AG08395 (cell line): ENCODE measurements around the gene TUBE1.
"Not testable (repeated sequence)": the region's sequence is repeated elsewhere in the genome, so short reads cannot be mapped to it uniquely, and the experiment has no call there.

Experiments used
- DNase-seq: peaks from one replicate; pipeline ENCODE4 v3.0.0; 2012; ENCODE audit warnings: mixed read lengths, low spot score

TUBE1 gene

DNA sequence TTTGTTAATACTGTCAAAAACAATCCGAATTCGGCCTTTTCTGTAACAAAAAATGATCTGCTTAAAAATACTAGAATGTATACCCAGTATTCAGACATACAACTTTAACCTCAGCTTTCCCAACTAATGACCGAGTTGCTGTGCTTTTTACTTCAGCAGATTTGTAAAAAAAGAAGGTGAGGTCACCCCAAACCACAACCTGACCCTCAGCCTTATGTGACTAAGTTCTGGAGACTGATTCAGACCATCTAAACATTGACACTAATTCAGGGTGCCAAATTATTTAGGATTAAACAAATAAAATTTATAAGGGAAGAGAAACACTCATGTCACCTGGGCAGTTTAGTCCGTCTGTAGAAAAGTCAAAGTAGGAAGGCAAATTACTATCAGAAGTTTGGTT is 25.7 kb downstream of the TUBE1 start:
- DNase-seq = no peak

DNA sequence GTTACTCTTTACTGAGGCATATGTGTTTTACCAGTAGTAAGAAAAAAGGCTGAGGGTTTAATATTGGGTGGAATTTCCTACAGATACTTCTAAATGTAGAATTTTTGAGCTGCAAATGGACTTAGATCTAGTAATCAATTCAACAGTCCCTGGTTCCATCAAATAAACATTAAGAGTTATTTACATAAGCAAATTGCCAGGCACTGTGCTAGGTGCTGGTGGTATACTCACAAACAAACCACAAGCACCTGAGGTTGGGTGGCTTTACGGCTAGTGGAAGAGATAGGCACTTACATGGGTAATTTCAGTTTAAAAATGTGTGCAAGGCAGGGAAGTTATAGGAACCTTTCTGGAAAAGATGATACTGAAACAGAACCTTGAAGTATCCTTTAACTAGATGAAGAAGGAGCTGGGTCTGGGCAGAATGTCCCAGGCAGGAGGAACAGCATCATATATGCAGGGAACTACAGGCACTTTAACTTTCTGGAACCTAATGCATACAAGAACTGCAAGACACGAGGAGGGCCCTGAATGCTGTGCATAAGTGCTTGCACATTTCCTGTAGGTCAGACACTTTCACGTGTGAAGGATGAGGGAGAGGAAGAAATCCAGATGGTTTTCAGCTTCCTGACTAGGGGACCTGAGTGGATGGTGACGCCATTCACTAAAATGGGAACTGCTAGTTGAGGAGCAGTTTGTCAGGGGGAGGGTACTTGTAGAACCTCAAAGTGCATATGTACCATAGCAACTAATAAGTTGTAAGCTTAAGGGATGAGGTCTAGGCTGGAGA is 28.8 kb downstream of the TUBE1 start:
- DNase-seq = no peak

- no peak for DNase-seq
Observed at GRCh38 chr6:112054555-112055190, 32.6 kb downstream of the TUBE1 start.

GRCh38 chr6:112054001-112054400 is 33.3 kb downstream of the TUBE1 start, which contains the start of gene CCN6:
CCN6 (plus strand) TSS chr6:112054104; CDS start chr6:112054358, 254 bp downstream.
- no peak for DNase-seq

- not testable (repeated sequence) for DNase-seq
Observed at GRCh38 chr6:112051251-112051740, 36.0 kb downstream of the TUBE1 start.

GRCh38 chr6:112050429-112050828 is 36.9 kb downstream of the TUBE1 start:
- DNase-seq = no peak

DNA sequence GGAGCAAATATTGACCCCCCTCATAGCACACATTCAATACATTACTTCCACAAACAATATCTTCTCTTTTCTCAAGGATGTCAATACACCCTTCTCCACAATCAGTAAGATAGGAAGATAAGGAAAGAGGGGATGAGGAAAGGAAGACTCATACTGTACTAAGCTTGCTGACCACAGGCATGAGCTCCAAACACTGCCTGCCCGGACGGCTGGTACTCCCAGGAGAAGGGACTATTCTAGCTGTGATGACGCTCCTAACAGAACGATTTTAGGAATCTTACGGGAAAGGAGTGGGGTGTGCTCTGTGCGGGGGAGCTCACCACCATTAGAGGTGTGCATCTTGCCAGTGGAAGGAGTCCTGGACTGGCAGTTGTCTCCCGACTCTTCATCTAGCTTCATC is 37.3 kb downstream of the TUBE1 start:
- no peak for DNase-seq

- no peak for DNase-seq
Observed at GRCh38 chr6:112049026-112049799, 38.1 kb downstream of the TUBE1 start.

DNA sequence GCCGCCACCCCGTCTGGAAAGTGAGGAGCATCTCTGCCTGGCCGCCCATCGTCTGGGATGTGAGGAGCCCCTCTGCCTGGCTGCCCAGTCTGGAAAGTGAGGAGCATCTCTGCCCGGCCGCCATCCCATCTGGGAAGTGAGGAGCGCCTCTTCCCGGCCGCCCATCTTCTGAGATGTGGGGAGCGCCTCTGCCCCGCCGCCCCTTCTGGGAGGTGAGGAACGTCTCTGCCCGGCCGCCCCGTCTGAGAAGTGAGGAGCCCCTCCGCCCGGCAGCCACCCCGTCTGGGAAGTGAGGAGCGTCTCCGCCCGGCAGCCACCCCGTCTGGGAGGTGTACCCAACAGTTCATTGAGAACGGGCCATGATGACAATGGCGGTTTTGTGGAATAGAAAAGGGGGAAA is 39.8 kb downstream of the TUBE1 start:
- not testable (repeated sequence) for DNase-seq

DNA sequence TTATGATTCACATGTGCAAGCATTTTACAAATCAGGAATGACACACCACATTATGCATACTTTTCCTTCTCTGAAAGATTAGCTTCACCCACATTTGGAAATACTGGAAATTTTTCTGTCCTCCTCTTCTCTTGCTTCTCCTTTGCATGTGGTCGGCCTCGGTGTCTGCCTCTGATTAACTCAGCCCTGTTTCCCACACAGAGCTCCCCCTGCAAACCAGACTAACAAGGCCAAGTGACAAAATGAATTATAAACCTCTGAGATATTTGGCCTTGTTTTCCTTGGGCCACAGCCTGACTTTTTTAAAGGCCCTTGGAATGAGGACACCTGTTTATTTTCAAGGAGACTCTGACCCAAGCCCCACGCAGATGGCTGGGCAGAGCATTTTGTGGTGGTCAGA is 42.4 kb downstream of the TUBE1 start:
- peak; percentile 83 for DNase-seq

DNA sequence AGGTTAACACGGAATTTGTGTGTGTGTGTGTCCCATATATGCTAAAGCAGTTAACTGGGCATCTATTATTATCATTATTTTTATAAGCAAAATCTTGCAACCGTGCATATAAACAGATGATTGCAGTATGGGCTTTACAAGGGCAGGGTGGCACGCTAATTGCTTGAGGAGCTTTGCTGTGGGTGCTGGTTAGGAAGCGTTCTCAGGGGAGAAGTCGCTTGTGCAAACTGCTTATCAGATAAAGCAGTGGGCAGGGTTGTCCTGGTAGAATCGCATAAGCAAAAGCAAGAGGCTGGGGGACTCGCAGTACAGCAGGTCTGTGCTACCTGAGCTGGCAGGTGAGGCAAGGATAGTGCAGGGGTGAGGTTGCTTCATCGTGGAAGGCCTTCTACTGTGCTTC is 43.1 kb downstream of the TUBE1 start:
- no peak for DNase-seq

- DNase-seq = peak; percentile 87
Observed at GRCh38 chr6:112043032-112044007, 44.0 kb downstream of the TUBE1 start.

GRCh38 chr6:112041535-112041934 is 45.7 kb downstream of the TUBE1 start:
- DNase-seq = no peak

DNA sequence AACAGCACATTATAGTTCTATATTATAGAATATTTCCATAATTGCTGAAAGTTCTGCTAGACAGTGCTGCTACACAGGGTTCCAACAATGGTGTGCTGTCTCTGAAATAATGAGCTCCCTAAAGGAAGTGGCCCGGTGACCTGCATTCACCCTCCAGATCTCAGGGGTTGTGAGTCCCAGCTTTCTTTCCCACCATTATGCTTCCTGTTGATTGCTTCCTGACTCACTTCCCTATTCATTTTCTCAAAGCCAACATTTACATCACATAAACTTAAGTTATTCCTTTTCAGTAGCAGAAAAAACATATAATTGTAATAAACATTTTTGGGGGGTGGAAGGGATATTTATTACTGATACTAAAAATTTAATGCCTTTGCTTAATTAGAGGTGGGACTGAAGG is 46.3 kb downstream of the TUBE1 start:
- no peak for DNase-seq

- DNase-seq = no peak
Observed at GRCh38 chr6:112039431-112039770, 47.9 kb downstream of the TUBE1 start.

DNA sequence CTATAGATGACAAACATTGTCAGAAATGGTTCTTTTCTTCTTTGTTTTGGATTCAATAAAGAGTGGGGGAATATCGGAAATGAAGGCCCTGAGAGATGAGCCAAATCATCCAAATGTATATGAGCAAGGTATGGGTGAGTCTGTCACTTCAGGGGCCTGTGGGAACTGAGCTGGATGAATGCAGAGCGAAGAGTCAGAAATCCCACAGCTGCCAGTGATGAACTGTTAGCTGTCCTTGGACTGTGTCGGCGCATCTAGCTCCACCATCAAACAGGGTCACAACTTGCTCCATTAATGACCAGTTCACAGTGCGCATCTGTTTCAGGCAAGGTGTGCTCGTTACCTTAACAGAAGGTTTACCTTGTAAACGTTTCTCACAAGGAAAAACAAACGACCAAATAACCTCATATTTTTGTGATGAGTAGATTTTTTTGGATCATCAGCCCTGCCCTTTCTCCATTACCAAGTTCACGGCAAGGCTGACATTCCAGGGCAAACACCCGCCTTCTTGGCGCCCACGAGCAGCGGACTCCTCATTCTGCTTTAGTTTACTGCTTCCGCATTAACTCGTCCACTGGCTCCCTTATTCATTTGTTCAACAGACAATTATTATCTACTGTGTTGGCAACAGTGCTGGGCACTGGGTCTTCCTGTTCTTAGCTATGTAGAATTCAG is 48.4 kb downstream of the TUBE1 start:
- no peak for DNase-seq

GRCh38 chr6:112038268-112038667 is 49.0 kb downstream of the TUBE1 start:
- no peak for DNase-seq

DNA sequence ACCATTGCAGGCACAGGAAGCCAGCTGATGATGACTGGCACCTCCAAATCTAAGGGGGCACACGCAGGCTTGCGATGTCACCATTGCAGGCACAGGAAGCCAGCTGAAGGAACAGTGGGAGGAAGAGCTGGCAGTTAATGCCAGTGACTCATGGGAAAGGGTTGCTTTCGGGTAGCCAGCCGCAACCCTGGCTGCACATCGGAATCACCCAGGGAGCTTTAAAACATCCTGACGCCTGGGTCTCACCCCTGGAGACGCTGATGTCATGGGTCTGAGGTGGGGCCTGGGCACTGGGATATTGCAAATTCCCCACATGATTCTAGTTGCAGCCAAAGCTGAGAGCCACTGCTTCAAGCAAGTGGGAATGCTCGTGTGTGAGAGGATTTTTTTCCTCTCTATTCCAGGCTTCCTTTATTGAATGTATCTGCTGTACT is 49.5 kb downstream of the TUBE1 start:
- peak; percentile 96 for DNase-seq

- no peak for DNase-seq
Observed at GRCh38 chr6:112036088-112036637, 51.1 kb downstream of the TUBE1 start.

DNA sequence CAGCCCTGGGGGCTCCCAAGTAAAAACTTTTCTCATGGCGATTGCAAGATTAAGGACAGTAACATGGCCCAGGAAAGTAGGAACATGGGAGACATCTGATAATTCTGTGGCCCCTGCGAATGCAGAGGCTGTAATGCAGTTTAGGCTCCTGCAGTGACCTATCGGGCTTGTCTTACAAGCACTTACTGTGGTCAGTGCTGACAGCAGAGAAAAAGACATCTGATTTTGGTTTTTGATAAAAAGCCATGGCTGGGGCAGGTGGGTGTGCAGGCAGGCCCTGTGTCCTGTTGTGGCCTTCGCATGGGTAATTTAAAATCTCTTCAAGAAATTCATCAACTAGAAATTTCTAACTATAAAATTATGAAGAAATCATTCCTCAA is 52.7 kb downstream of the TUBE1 start:
- DNase-seq = no peak
